GM19023 (cell line): Measurements from ENCODE around the gene USP1.

Experiments
- ATAC-seq: cut with Tn5 transposase; IDR thresholded peaks from one replicate; pipeline ENCODE4 v1.9.1; 2021; ENCODE audit warnings: mild to moderate bottlenecking, moderate library complexity; ENCODE audit not compliant: unreplicated experiment

The USP1 gene

GRCh38 chr1:62481681-62482080 is 44.8 kb downstream of the USP1 start:
- no peak for ATAC-seq

- ATAC-seq: no peak
Measured at GRCh38 chr1:62484824-62485468, 48.1 kb downstream of the USP1 start.

- no peak for ATAC-seq
Measured at GRCh38 chr1:62487956-62488355, 51.1 kb downstream of the USP1 start.

GRCh38 chr1:62492521-62492920 is 55.7 kb downstream of the USP1 start:
- ATAC-seq: no peak

- no peak for ATAC-seq
Measured at GRCh38 chr1:62493656-62494055, 56.8 kb downstream of the USP1 start.

- no peak for ATAC-seq
Measured at GRCh38 chr1:62494137-62494536, 57.3 kb downstream of the USP1 start.

GRCh38 chr1:62500210-62500609 is 63.4 kb downstream of the USP1 start:
- no peak for ATAC-seq
